Measurements from ENCODE around the gene FAF1.

Gene FAF1

DNA sequence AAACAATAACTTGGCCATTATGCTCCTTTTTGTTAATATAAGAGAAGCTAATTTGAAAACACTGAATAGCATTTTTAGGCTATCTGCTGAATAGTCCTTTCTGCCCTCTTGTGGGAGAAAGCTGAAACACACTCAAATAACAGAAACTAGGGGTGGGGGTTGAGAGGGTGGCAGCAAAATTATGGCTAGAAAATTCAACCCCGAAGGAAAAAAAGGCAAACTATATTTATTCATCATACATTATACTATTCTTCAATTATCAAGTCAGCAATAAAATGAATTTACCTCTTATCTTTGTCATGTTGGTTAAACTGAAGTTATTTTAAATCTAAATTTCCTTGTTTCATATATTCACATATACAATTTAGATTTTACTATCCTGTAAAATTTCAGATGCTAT is 255.9 kb downstream of the FAF1 start:
- no peak overlapping the region for H3K27ac Mint-ChIP-seq
- intact Hi-C loops (cut with micrococcal nuclease) = loop anchor here (1.0 kb wide), 1 partner anchor 336 kb away; no protein-coding TSS in a partner anchor
- H3K9me3 Mint-ChIP-seq = no peaks in the 10 kb centered on the region
- peaks cover 6% of the 10 kb centered on the region for H3K36me3 Mint-ChIP-seq (ENCODE audit: low read depth)
- no peaks in the 10 kb centered on the region for H3K27me3 Mint-ChIP-seq
- no peaks in the 10 kb centered on the region for H3K4me1 Mint-ChIP-seq (ENCODE audit: low read depth)
- H3K4me3 Mint-ChIP-seq = no peak overlapping the region

GRCh38 chr1:50703240-50703639 is 256.8 kb downstream of the FAF1 start:
- intact Hi-C loops (cut with micrococcal nuclease) = no loop called here

GRCh38 chr1:50702395-50702794 is 257.7 kb downstream of the FAF1 start:
- Mint-ChIP-seq H3K9me3 (no peaks in the 10 kb centered on the region), H3K4me1 (ENCODE audit: low read depth) (no peaks in the 10 kb centered on the region), H3K4me3 (no peak overlapping the region), H3K27ac (no peak overlapping the region), H3K27me3 (no peaks in the 10 kb centered on the region), H3K36me3 (ENCODE audit: low read depth) (peaks cover 6% of the 10 kb centered on the region)
- intact Hi-C loops (cut with micrococcal nuclease) = no loop called here

More at GRCh38 chr1:50703240-50703639, 256.8 kb downstream of the FAF1 start:
- Mint-ChIP-seq H3K4me1 (ENCODE audit: low read depth) (no peaks in the 10 kb centered on the region), H3K27me3 (no peaks in the 10 kb centered on the region), H3K9me3 (no peaks in the 10 kb centered on the region), H3K4me3 (no peak overlapping the region), H3K36me3 (ENCODE audit: low read depth) (peaks cover 6% of the 10 kb centered on the region), H3K27ac (no peak overlapping the region)

DNA sequence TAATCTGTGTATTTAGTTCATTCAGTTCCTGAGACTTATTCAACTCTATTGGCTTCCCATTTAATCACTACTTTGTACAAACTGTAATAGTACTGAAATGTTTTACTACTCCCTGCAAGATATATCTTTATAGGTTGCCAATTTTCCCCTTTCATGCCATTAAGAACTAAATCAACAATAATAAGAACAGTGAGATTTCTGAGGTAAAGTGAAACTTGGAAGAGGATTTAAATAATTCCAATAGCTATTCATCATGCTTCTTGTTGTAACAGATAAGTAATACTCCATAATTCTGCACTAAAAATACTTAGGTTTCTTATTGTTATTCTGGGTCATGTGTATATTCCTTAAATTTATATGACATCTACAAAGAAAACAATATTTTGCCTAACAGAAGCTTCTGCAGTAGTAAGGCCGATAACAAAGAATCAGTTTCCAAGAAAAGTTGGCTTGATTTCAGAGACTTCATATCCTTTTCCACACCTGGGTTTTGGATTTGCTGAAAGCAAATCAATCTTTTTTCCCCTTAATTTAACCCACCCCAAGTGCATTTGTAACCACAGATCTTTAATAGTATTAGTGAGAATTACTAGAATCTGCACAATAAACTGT is 258.3 kb downstream of the FAF1 start:
- Mint-ChIP-seq H3K9me3 (no peaks in the 10 kb centered on the region), H3K27me3 (no peaks in the 10 kb centered on the region), H3K27ac (no peak overlapping the region), H3K4me1 (ENCODE audit: low read depth) (no peaks in the 10 kb centered on the region), H3K4me3 (no peak overlapping the region), H3K36me3 (ENCODE audit: low read depth) (peaks cover 6% of the 10 kb centered on the region)
- intact Hi-C loops (cut with micrococcal nuclease) = no loop called here

DNA sequence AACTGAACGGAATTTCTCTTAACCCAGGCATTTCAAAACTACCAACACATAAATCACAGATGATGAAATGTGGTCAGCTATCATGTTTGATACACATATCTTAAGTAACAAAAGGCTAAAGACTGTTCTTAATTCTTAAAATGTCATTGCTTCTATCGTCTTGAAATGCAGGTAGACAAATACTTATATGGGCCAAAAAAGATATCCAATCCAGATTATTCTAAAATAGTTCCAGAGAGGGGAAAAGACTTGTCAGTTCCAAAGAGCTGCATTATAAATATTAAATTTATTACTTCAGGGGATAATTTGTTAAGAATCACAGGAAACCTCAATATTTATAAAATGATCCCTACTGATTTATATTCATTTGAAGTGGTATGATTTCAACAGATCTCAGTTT is 259.4 kb downstream of the FAF1 start:
- H3K27ac Mint-ChIP-seq = no peak overlapping the region
- H3K36me3 Mint-ChIP-seq (ENCODE audit: low read depth) = peaks cover 6% of the 10 kb centered on the region
- H3K4me3 Mint-ChIP-seq = no peak overlapping the region
- H3K27me3 Mint-ChIP-seq = no peaks in the 10 kb centered on the region
- intact Hi-C loops (cut with micrococcal nuclease) = no loop called here
- no peaks in the 10 kb centered on the region for H3K9me3 Mint-ChIP-seq
- H3K4me1 Mint-ChIP-seq (ENCODE audit: low read depth) = no peaks in the 10 kb centered on the region

- no peaks in the 10 kb centered on the region for H3K9me3 Mint-ChIP-seq
- H3K4me1 Mint-ChIP-seq (ENCODE audit: low read depth) = no peaks in the 10 kb centered on the region
- no peak overlapping the region for H3K27ac Mint-ChIP-seq
- no peak overlapping the region for H3K4me3 Mint-ChIP-seq
- no peaks in the 10 kb centered on the region for H3K27me3 Mint-ChIP-seq
- intact Hi-C loops (cut with micrococcal nuclease) = no loop called here
- peaks cover 6% of the 10 kb centered on the region for H3K36me3 Mint-ChIP-seq (ENCODE audit: low read depth)
These were observed 259.9 kb downstream of the FAF1 start for GRCh38 chr1:50700214-50700613.

GRCh38 chr1:50699795-50700194 is 260.3 kb downstream of the FAF1 start:
- H3K27me3 Mint-ChIP-seq = no peaks in the 10 kb centered on the region
- no peak overlapping the region for H3K27ac Mint-ChIP-seq
- peaks cover 6% of the 10 kb centered on the region for H3K36me3 Mint-ChIP-seq (ENCODE audit: low read depth)
- H3K9me3 Mint-ChIP-seq = no peaks in the 10 kb centered on the region
- no peak overlapping the region for H3K4me3 Mint-ChIP-seq
- intact Hi-C loops (cut with micrococcal nuclease) = no loop called here
- H3K4me1 Mint-ChIP-seq (ENCODE audit: low read depth) = no peaks in the 10 kb centered on the region

DNA sequence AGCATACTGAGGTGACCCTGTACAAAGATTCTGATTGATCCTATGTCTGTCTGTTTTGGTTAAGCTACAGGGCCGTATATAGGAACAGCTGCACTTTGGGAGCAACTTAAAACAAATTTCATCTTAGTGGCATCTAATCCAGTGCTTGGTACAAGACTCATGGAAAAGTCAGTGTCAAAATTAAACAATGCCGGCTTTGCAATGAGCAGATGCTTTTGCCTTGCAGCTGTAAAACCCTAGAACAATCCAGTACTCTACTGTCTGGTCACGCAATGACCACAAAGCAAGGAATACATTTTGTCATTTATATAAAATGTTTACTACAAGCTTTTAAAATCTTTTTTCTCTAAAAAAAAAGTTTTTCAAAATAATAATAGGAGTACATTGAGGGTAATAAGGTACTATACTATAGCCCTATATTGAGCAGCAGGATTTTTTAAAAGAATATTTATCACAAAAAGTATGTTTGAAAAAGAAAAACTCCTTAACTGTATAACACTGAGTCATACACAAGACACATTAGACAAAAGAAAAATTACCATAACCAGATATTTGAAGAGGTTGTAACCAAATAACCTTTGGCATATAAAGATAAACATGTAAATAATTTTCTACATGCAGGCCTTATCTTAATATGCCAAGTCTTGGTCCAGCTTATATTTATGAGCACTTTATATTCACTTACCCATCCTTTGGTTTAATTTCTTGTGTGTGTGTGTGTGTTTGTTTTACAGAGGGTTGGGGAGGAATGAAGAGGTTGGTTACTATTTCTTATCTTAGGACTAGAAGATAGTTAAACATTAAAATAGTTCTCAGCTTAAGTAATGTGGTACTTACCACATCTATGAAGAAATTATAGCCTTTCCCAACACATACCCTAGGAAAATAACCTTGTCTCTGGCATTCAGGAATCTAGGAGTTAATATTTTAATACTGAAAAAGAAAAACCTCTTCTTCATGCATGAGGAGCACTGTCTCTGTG is 262.3 kb downstream of the FAF1 start:
- H3K27me3 Mint-ChIP-seq = no peaks in the 10 kb centered on the region
- no peak overlapping the region for H3K27ac Mint-ChIP-seq
- no peaks in the 10 kb centered on the region for H3K4me1 Mint-ChIP-seq (ENCODE audit: low read depth)
- H3K4me3 Mint-ChIP-seq = no peak overlapping the region
- peaks cover 6% of the 10 kb centered on the region for H3K36me3 Mint-ChIP-seq (ENCODE audit: low read depth)
- intact Hi-C loops (cut with micrococcal nuclease) = no loop called here
- H3K9me3 Mint-ChIP-seq = no peaks in the 10 kb centered on the region

GRCh38 chr1:50693829-50694228 is 266.2 kb downstream of the FAF1 start:
- H3K36me3 Mint-ChIP-seq (ENCODE audit: low read depth) = peaks cover 15% of the 10 kb centered on the region
- no peak overlapping the region for H3K4me3 Mint-ChIP-seq
- H3K9me3 Mint-ChIP-seq = no peaks in the 10 kb centered on the region
- no peaks in the 10 kb centered on the region for H3K4me1 Mint-ChIP-seq (ENCODE audit: low read depth)
- intact Hi-C loops (cut with micrococcal nuclease) = no loop called here
- no peak overlapping the region for H3K27ac Mint-ChIP-seq
- no peaks in the 10 kb centered on the region for H3K27me3 Mint-ChIP-seq

DNA sequence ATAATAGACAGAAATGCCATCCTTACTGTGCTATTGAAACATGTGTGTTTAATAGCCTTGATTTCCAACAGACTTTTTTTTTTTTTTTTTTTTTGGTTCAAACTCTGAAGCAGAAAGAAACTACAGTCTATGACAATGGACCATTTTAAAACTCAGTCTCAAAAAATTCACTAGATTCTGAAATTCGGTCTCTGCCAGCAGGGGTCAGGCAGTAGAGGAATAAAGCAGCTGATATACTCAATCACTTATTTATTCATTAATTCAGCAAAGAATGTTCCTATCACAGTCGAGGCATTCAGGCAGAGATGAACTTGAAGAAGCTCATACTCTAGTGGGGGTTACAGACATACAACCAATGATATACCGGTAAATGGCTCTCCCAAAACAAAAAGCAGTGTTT is 275.9 kb downstream of the FAF1 start:
- Mint-ChIP-seq H3K4me3 (no peak overlapping the region), H3K27me3 (no peaks in the 10 kb centered on the region), H3K27ac (no peak overlapping the region), H3K9me3 (no peaks in the 10 kb centered on the region), H3K36me3 (ENCODE audit: low read depth) (peaks cover 8% of the 10 kb centered on the region), H3K4me1 (ENCODE audit: low read depth) (no peaks in the 10 kb centered on the region)
- intact Hi-C loops (cut with micrococcal nuclease) = no loop called here

GRCh38 chr1:50681931-50682330 is 278.1 kb downstream of the FAF1 start:
- Mint-ChIP-seq H3K4me3 (no peak overlapping the region), H3K27ac (no peak overlapping the region), H3K4me1 (ENCODE audit: low read depth) (no peaks in the 10 kb centered on the region), H3K36me3 (ENCODE audit: low read depth) (peaks cover 7% of the 10 kb centered on the region), H3K9me3 (no peaks in the 10 kb centered on the region), H3K27me3 (no peaks in the 10 kb centered on the region)
- intact Hi-C loops (cut with micrococcal nuclease) = no loop called here

GRCh38 chr1:50667710-50668356 is 292.2 kb downstream of the FAF1 start:
- Mint-ChIP-seq H3K27ac (no peak overlapping the region), H3K4me1 (ENCODE audit: low read depth) (peaks cover 12% of the 10 kb centered on the region), H3K27me3 (no peaks in the 10 kb centered on the region), H3K36me3 (ENCODE audit: low read depth) (no peaks in the 10 kb centered on the region), H3K4me3 (no peak overlapping the region), H3K9me3 (no peaks in the 10 kb centered on the region)
- intact Hi-C loops (cut with micrococcal nuclease) = no loop called here

DNA sequence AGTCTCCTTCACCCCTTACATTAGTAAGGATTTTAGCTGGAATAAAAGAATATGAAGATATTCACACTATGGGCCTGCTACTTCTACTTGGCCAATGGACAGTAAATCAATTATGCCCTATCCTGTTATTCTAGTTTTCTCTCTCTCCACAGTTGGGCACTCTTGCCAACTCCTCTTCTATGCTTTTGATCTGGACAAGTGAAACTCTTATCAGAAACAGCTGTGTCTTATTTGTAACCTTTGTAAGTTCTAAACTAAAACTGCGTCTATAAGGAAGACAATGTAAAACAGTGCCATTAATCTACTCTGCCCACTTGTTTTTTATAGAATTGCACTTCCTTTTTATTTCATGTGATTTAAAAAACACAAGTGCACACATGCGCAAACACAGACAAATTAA is 292.8 kb downstream of the FAF1 start:
- intact Hi-C loops (cut with micrococcal nuclease) = no loop called here
- Mint-ChIP-seq H3K27me3 (no peaks in the 10 kb centered on the region), H3K4me1 (ENCODE audit: low read depth) (peaks cover 12% of the 10 kb centered on the region), H3K4me3 (no peak overlapping the region), H3K9me3 (no peaks in the 10 kb centered on the region), H3K36me3 (ENCODE audit: low read depth) (no peaks in the 10 kb centered on the region), H3K27ac (no peak overlapping the region)

GRCh38 chr1:50666849-50667248 is 293.2 kb downstream of the FAF1 start:
- H3K36me3 Mint-ChIP-seq (ENCODE audit: low read depth) = no peaks in the 10 kb centered on the region
- H3K4me3 Mint-ChIP-seq = no peak overlapping the region
- no peak overlapping the region for H3K27ac Mint-ChIP-seq
- peaks cover 12% of the 10 kb centered on the region for H3K4me1 Mint-ChIP-seq (ENCODE audit: low read depth)
- intact Hi-C loops (cut with micrococcal nuclease) = no loop called here
- no peaks in the 10 kb centered on the region for H3K9me3 Mint-ChIP-seq
- no peaks in the 10 kb centered on the region for H3K27me3 Mint-ChIP-seq
